Effector memory CD8-positive, alpha-beta T cell (primary cell): ENCODE results near the gene KNTC1.
"Not testable (repeated sequence)": the region's sequence is repeated elsewhere in the genome, so short reads cannot be mapped to it uniquely, and the experiment has no call there.

Experiments used
- ATAC-seq: fragments of 150-1000 bp; cut with Tn5 transposase; replicated peaks from 2 replicates; pipeline ENCODE4 v1.10.0; 2021; ENCODE audit warnings: mild to moderate bottlenecking, moderate library complexity
- DNase-seq, 3 experiments: peaks; one replicate each; pipeline ENCODE4 v3.0.0; 2021
- H3K27ac Mint-ChIP-seq, 2 donors: one replicate each; pipeline ENCODE4 v1.8.0; 2022; ENCODE audit warnings: mild to moderate bottlenecking in 2 of 2, mixed read lengths in 2 of 2, moderate library complexity in 2 of 2
- H3K27me3 Mint-ChIP-seq, 2 donors: one replicate each; pipeline ENCODE4 v1.8.0; 2022; ENCODE audit warnings: mixed read lengths in 2 of 2
- H3K36me3 Mint-ChIP-seq: one replicate; pipeline ENCODE4 v1.8.0; 2022; ENCODE audit warnings: mild to moderate bottlenecking, moderate library complexity, mixed read lengths; ENCODE audit not compliant: insufficient read depth
- H3K4me1 Mint-ChIP-seq, 2 donors: one replicate each; pipeline ENCODE4 v1.8.0; 2022; ENCODE audit warnings: low read depth in 2 of 2, mixed read lengths in 2 of 2
- H3K4me3 Mint-ChIP-seq, 2 donors: one replicate each; pipeline ENCODE4 v1.8.0; 2022; ENCODE audit warnings: mild to moderate bottlenecking in 2 of 2, mixed read lengths in 2 of 2, moderate library complexity in 2 of 2
- H3K9me3 Mint-ChIP-seq, 2 donors: one replicate each; pipeline ENCODE4 v1.8.0; 2022; ENCODE audit warnings: mixed read lengths in 2 of 2
- total RNA-seq, 9 experiments: gene quantifications; one replicate each; lab custom pipeline; 2026; lab: John Stamatoyannopoulos, UW

The KNTC1 gene
- 54.9 to 111 (median 91.9) reads per million in 9 experiments for total RNA-seq

GRCh38 chr12:122526683-122527477, at the start of gene KNTC1, which contains the start of gene RSRC2:
Gene KNTC1, plus strand, starts transcription at chr12:122527249. Its CDS starts 2,815 bp downstream, at chr12:122530064.
Gene RSRC2, minus strand, starts transcription at chr12:122526936. Its CDS starts 83 bp downstream, at chr12:122526853.
- H3K36me3 Mint-ChIP-seq: peaks cover 34% of the 10 kb centered on the region
- DNase-seq (peak; percentile 96 to 98 (median 97)), ATAC-seq (peak; percentile 88)
- no peak within 1 kb of the TSS for H3K27ac Mint-ChIP-seq
- peaks cover 20 to 31% of the 10 kb centered on the region in 2 donors for H3K4me1 Mint-ChIP-seq
- H3K9me3 Mint-ChIP-seq: no peaks in the 10 kb centered on the region
- no peak within 1 kb of the TSS for H3K4me3 Mint-ChIP-seq
- H3K27me3 Mint-ChIP-seq: no peaks in the 10 kb centered on the region

- H3K4me3 Mint-ChIP-seq: no peak overlapping the region
- no peak for DNase-seq
- H3K4me1 Mint-ChIP-seq: peaks cover 0 to 4% of the 10 kb centered on the region in 2 donors
- H3K9me3 Mint-ChIP-seq: no peaks in the 10 kb centered on the region
- no peak for ATAC-seq
- H3K27ac Mint-ChIP-seq: no peak overlapping the region
- peaks cover 90% of the 10 kb centered on the region for H3K36me3 Mint-ChIP-seq
- H3K27me3 Mint-ChIP-seq: no peaks in the 10 kb centered on the region
These were observed 46.3 kb upstream of the KNTC1 start for GRCh38 chr12:122480753-122481152.

GRCh38 chr12:122481861-122482260, 45.2 kb upstream of the KNTC1 start:
- H3K9me3 Mint-ChIP-seq: no peaks in the 10 kb centered on the region
- no peak for DNase-seq
- H3K27me3 Mint-ChIP-seq: no peaks in the 10 kb centered on the region
- H3K27ac Mint-ChIP-seq: no peak overlapping the region
- no peak for ATAC-seq
- peaks cover 86% of the 10 kb centered on the region for H3K36me3 Mint-ChIP-seq
- no peak overlapping the region for H3K4me3 Mint-ChIP-seq
- peaks cover 0 to 4% of the 10 kb centered on the region in 2 donors for H3K4me1 Mint-ChIP-seq

- Mint-ChIP-seq H3K36me3 (peaks cover 86% of the 10 kb centered on the region), H3K4me3 (no peak overlapping the region), H3K27ac (peak overlapping the region in 1 of 2 donors; percentile 72), H3K27me3 (no peaks in the 10 kb centered on the region), H3K9me3 (no peaks in the 10 kb centered on the region), H3K4me1 (peaks cover 0 to 4% of the 10 kb centered on the region in 2 donors)
- no peak for ATAC-seq
- no peak for DNase-seq
These were observed 43.1 kb upstream of the KNTC1 start for GRCh38 chr12:122483969-122484368.

GRCh38 chr12:122484385-122484784, 42.7 kb upstream of the KNTC1 start:
- not testable (repeated sequence) for H3K4me1 Mint-ChIP-seq, H3K9me3 Mint-ChIP-seq, ATAC-seq, H3K27me3 Mint-ChIP-seq, H3K4me3 Mint-ChIP-seq, DNase-seq
- peaks cover 86% of the 10 kb centered on the region for H3K36me3 Mint-ChIP-seq
- H3K27ac Mint-ChIP-seq: peak overlapping the region in 1 of 2 donors; percentile 9

- H3K27me3 Mint-ChIP-seq, H3K4me3 Mint-ChIP-seq, DNase-seq, ATAC-seq, H3K9me3 Mint-ChIP-seq, H3K4me1 Mint-ChIP-seq: not testable (repeated sequence)
- Mint-ChIP-seq H3K36me3 (peaks cover 86% of the 10 kb centered on the region), H3K27ac (peak overlapping the region in 1 of 2 donors; percentile 63)
These were observed 40.7 kb upstream of the KNTC1 start for GRCh38 chr12:122486360-122486759.

GRCh38 chr12:122486805-122487426, 40.1 kb upstream of the KNTC1 start:
- peaks cover 86% of the 10 kb centered on the region for H3K36me3 Mint-ChIP-seq
- H3K4me3 Mint-ChIP-seq: no peak overlapping the region
- DNase-seq (no peak), ATAC-seq (no peak)
- no peaks in the 10 kb centered on the region for H3K9me3 Mint-ChIP-seq
- H3K4me1 Mint-ChIP-seq: peaks cover 4 to 6% of the 10 kb centered on the region in 2 donors
- H3K27ac Mint-ChIP-seq: peak overlapping the region in 1 of 2 donors; percentile 63
- H3K27me3 Mint-ChIP-seq: no peaks in the 10 kb centered on the region

GRCh38 chr12:122487807-122488206, 39.2 kb upstream of the KNTC1 start:
- H3K36me3 Mint-ChIP-seq: peaks cover 88% of the 10 kb centered on the region
- not testable (repeated sequence) for H3K4me1 Mint-ChIP-seq, ATAC-seq, H3K27me3 Mint-ChIP-seq, H3K9me3 Mint-ChIP-seq, DNase-seq, H3K27ac Mint-ChIP-seq, H3K4me3 Mint-ChIP-seq

GRCh38 chr12:122489038-122489437, 38.0 kb upstream of the KNTC1 start:
- ATAC-seq: no peak
- no peak for DNase-seq
- Mint-ChIP-seq H3K4me3 (no peak overlapping the region), H3K36me3 (peaks cover 85% of the 10 kb centered on the region), H3K27ac (peak overlapping the region; percentile 53 to 77), H3K4me1 (peaks cover 6 to 8% of the 10 kb centered on the region in 2 donors), H3K9me3 (no peaks in the 10 kb centered on the region), H3K27me3 (no peaks in the 10 kb centered on the region)

GRCh38 chr12:122491991-122492390, 35.1 kb upstream of the KNTC1 start:
- ATAC-seq (no peak), DNase-seq (no peak)
- H3K36me3 Mint-ChIP-seq: peaks cover 89% of the 10 kb centered on the region
- no peaks in the 10 kb centered on the region for H3K27me3 Mint-ChIP-seq
- H3K27ac Mint-ChIP-seq: no peak overlapping the region
- peaks cover 6 to 21% of the 10 kb centered on the region in 2 donors for H3K4me1 Mint-ChIP-seq
- no peaks in the 10 kb centered on the region for H3K9me3 Mint-ChIP-seq
- no peak overlapping the region for H3K4me3 Mint-ChIP-seq

GRCh38 chr12:122493222-122493621, 33.8 kb upstream of the KNTC1 start:
- H3K4me3 Mint-ChIP-seq, ATAC-seq, DNase-seq, H3K27ac Mint-ChIP-seq, H3K9me3 Mint-ChIP-seq, H3K27me3 Mint-ChIP-seq: not testable (repeated sequence)
- Mint-ChIP-seq H3K36me3 (peaks cover 82% of the 10 kb centered on the region), H3K4me1 (peaks cover 9 to 21% of the 10 kb centered on the region in 2 donors)

- H3K27me3 Mint-ChIP-seq: no peaks in the 10 kb centered on the region
- H3K27ac Mint-ChIP-seq: peak overlapping the region in 1 of 2 donors; percentile 51
- peaks cover 17 to 34% of the 10 kb centered on the region in 2 donors for H3K4me1 Mint-ChIP-seq
- no peak for DNase-seq
- no peak for ATAC-seq
- H3K9me3 Mint-ChIP-seq: no peaks in the 10 kb centered on the region
- H3K4me3 Mint-ChIP-seq: peak overlapping the region in 1 of 2 donors; percentile 33
- H3K36me3 Mint-ChIP-seq: peaks cover 63% of the 10 kb centered on the region
These were observed 31.8 kb upstream of the KNTC1 start for GRCh38 chr12:122495258-122495657.

- peaks cover 26 to 35% of the 10 kb centered on the region in 2 donors for H3K4me1 Mint-ChIP-seq
- H3K9me3 Mint-ChIP-seq: no peaks in the 10 kb centered on the region
- H3K27me3 Mint-ChIP-seq: no peaks in the 10 kb centered on the region
- peak overlapping the region; percentile 95 to 97 for H3K4me3 Mint-ChIP-seq
- DNase-seq (peak; percentile 38 to 50 (median 44)), ATAC-seq (peak; percentile 44)
- peak overlapping the region; percentile 95 to 98 for H3K27ac Mint-ChIP-seq
- H3K36me3 Mint-ChIP-seq: peaks cover 57% of the 10 kb centered on the region
These were observed 26.9 kb upstream of the KNTC1 start for GRCh38 chr12:122499991-122500684.
